ENCODE measurements around the gene TRIML2. TPM values are rescaled to one million over a fixed set of nuclear protein-coding genes. Genes with fewer than 3 reads are reported as not detected.

The TRIML2 gene
- total RNA-seq (2014; rRNA removed; shearing (Covaris generic)): 3.4 and 10.3 TPM in 2 replicates

- DNase-seq (ENCODE audit: low spot score): peak; percentile 64
Measured at GRCh38 chr4:188109157-188109755, at the start of gene TRIML2. TRIML2 (minus strand) TSS chr4:188109603; CDS start chr4:188105368, 4,235 bp downstream.

DNA sequence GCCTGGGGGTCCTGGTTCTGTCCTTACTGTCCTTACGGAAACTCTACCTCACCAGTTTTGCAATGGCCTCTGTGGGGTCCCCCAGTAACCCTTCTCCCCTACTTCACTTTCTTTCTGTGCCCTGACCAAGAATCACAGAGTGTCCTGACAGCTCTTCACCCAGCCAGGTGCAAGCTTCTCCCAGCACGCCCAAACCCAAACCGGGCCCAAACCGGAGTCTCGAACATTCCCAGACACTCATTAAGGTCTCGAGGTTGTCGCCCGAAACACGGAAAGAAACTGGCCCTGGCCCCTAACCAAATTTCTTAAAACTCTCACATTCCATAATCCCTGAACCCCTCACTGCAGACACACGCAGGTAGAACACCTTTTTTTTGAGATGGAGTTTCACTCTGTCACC is 48.9 kb upstream of the TRIML2 start:
- no peak for DNase-seq (ENCODE audit: low spot score)

DNA sequence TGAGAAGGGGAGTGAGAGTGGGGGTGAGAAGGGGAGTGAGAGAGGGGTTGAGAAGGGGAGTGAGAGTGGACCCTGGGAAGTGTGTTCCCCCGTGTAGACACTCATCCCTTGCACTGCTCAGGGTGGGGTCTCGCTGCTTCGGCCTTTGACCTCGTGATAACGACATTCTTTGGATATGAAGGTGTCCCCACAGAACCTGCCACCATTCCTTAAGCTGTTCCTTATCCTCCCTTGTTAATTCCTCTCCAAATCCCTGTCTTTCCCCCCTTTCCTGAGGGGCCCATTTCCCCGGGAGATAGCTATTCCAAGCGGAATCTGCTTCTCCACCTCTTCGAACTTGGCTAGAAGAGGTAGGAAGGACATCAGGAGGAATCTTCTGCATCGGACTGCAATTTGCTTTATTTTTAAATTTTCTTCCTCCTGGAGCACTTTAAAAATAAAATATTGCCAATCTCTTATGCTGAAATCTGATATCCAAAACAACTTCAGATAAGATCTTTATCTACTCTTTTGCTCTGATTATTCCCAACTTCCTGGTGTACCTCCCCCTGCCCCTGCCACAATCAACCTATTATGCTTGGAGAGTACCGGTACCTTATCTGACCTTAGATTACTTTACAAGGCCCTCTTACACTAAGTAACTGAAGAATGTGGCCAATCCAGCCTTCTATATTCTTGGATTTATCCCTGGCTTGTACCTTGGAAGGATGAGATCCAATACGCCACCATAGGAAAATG is 45.4 kb upstream of the TRIML2 start:
- no peak for DNase-seq (ENCODE audit: low spot score)

DNA sequence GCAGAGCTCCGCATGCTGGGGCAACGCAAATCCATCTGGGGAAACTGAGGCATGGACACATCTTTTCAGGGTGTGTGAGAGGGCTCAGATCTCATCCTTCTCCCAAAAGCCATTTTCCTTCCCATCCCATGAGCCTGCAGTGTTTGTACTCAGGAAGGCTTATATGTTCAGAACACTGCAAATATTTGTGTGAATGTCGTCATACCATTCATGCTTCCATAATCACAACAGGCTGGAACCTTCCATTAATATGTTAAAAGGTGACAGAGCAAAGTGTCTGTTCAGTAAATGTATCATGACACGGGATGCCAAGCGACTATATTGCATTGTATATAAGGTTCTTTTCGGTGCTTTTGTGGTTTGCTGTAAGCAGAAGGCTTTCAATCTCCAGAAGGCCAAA is 38.4 kb upstream of the TRIML2 start:
- DNase-seq (ENCODE audit: low spot score): no peak

DNA sequence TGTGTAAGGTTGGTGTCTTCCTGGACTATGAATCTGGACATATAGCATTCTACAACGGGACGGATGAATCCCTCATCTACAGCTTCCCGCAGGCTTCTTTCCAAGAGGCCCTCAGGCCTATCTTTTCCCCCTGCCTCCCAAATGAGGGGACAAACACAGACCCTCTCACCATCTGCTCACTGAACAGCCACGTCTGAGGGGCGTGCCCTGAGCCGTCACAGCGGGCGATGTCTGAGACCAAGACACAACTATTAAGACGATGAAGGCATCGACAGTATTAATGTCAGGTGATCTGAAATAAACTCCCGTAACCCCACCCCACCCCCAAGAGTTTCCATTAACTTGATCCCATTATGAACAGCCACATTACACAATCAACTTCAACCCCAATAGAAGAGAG is 37.8 kb upstream of the TRIML2 start:
- no peak for DNase-seq (ENCODE audit: low spot score)

DNA sequence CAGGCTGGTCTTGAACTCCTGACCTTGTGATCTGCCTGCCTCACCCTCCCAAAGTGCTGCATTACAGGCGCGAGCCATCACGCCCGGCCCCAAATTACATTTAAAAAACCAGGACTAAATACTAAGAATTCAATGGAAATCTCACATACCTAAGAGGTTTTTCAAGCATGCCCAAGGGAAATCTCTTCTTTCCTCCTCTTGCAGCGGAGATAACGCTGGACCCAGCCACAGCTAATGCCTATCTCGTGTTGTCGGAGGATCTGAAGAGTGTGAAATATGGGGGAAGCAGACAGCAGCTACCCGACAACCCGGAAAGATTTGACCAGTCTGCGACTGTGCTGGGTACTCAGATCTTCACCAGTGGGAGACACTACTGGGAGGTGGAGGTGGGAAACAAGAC is 37.2 kb upstream of the TRIML2 start:
- no peak for DNase-seq (ENCODE audit: low spot score)

DNA sequence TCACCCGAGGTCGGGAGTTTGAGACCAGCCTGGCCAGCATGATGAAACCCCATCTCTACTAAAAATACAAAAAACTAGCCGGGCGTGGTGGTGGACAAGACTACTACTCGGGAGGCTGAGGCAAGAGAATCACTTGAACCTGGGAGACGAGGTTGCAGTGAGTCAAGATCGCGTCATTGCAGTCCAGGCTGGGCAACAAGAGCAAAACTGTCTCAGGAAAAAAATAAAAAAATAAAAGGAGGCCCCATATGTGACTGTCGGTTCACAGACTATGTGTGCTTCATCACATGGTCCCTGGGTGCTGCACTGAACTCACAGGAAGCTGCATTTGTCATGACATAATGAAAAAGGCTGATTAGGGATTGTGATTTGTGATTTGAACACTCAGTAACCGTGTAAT is 36.2 kb upstream of the TRIML2 start:
- DNase-seq (ENCODE audit: low spot score): no peak

DNA sequence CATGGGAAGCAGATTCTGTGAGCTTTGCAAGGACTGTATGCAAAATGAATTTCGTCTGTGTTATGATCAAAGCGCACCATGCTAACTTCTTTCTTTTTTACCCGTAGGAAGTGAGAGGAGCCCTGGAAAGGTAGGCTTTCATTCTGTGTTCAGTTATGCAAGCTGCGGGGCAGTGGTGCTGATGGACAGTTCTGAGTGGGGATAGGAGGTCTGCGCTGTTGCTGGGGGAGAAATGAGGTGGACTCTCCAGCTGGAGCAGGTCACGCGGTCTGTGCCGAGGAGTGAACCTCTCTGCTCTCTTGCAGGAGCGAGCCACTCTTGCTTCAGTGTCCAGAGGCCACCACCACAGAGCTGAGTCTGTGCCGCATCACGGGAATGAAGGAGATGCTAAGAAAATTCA is 34.3 kb upstream of the TRIML2 start:
- DNase-seq (ENCODE audit: low spot score): no peak

- no peak for DNase-seq (ENCODE audit: low spot score)
Measured at GRCh38 chr4:188139671-188140070, 30.3 kb upstream of the TRIML2 start.

DNA sequence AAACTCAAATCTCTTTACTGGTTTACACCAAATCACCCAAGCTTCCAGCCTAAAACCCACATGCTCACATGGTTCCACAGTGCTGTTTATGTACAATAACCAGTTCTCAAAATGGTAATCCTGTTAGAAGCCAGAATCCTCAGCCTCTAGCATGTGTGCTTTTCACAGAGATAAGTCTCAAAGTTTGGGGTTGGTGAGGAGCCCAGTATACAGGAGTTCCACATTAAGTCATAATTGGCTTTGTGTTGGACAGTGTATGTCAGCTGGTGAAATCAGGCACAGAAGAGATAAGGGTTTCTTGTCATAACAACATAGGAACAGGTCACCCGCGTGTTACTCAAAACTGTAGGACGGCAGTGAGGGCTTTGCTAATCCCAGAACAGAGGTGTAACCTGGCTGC is 29.7 kb upstream of the TRIML2 start, which contains the start of gene TRIML1:
TRIML1 (plus strand) TSS at position 301 of the 400 bp plus-strand sequence. CDS start 118 bp downstream, outside the sequence.
- no peak for DNase-seq (ENCODE audit: low spot score)

- DNase-seq (ENCODE audit: low spot score): no peak
Measured at GRCh38 chr4:188138227-188138626, 28.8 kb upstream of the TRIML2 start.

DNA sequence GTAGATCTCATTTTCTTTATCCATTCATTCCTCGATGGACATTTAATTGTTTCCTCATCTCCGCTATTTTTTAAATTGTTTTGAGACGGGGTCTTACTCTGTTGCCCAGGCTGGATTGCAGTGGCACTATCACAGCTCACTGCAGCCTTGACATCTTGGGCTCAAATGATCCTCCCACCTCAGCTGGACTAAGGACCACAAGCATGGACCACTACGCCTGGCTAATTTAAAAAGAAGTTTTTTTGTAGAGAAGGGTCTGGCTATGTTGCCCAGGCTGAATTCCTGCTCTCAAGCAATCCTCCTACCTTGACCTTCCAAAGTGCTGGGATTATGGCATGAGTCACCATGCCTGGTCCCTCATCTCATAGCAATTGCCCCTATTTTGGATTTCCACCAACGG is 22.8 kb upstream of the TRIML2 start:
- DNase-seq (ENCODE audit: low spot score): no peak

DNA sequence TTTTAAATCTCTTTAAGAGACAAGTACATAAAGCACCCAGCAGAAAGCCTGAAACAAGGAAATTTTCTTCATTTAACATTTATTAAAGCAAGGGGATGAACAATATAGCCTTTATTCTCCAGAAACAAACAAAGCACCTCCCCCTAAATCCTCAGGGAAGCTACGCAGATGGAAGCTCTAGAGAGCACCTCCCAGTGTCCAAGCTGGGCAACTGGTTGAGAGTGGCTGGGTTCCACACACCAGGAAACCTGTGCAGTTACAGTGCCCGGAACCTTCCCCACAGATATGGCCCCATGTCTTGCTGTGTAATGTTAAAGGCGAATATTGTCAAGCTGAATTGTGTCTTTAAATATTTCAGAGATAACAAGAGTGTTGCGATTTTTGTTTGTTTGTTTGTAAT is 21.0 kb upstream of the TRIML2 start:
- DNase-seq (ENCODE audit: low spot score): no peak

DNA sequence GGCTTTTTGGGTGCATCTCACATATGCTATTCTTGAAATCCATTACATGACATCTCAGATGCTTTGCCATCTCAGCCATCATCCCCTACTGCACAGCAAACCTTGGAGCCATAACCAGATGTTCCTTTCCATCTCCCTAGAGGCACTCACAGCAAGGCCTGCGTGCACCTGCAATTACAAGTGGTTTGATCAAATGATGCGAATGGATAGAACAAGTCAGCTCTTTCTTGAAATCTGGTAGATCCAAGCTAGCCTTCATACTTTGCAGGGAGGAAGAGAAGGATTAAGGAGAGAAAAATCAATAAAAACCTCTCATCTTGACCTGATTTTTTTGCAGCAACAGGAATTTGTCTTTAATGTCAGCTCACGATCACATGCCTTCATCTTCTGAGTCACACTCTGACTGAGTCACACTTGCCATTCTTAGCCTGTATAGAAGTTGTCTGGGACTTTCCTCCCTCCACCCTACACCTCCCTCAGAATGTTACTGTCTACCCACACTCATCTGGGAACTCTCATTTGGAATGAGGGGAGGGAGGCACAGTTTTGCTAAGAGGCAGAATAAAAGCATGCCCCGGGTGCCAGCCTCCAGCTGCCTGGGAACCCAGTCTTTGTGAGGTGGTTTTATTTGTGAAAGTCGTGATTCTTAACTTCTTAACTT is 17.9 kb upstream of the TRIML2 start:
- peak; percentile 80 for DNase-seq (ENCODE audit: low spot score)

DNA sequence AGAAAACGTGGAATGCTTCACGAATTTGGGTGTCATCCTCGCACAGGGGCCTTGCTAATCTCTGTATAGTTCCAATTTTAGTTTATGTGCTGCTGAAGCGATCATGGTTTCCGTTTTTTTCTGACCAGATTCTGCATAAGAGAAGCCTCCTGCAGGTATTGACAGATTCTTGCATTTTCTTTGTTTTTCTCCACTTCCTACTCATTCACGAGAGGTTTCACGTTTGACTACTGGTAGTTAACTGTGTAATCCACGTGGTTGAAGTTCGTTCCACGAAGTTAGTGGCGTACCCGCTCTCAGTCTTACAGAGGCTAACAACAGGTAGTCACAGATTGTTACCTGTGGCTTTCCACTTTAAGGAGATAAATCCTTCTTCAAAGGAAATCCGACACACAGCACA is 12.1 kb upstream of the TRIML2 start:
- DNase-seq (ENCODE audit: low spot score): no peak

GRCh38 chr4:188117631-188118324 is 8.4 kb upstream of the TRIML2 start:
- no peak for DNase-seq (ENCODE audit: low spot score)

GRCh38 chr4:188113156-188113555 is 3.8 kb upstream of the TRIML2 start:
- no peak for DNase-seq (ENCODE audit: low spot score)

- no peak for DNase-seq (ENCODE audit: low spot score)
Measured at GRCh38 chr4:188111955-188112354, 2.6 kb upstream of the TRIML2 start.

DNA sequence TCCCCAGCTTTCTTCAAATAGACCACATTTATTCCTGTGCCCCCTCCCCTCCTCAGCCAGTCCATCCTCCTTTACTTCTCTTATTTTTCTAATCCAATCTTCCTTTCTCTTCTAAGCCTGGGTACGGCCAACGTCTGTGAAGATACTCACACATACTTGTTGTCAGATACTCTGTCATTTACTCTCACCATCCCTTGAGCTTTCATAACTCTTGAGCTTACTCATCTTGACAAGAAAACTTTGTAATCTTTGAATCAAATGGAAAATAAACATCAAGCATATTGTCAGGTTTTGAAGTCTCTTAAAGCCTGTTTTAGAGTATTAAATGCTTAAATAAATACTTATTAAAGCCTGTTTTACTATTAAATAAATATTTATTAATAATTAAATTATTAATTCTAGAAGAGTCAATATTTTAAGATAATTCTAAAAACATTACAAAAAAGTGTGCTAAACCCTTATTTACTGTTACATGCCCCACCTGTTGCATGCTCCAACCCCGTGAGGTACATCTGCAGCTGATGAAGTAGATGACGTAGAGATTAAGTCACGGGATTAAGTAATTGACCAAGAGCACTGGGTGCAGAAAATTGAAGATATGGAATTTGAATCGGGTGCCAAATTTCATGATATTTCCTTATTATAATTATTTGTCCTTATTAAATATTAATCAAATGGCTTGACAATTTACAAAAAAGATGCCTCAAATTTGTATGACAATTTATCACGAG is 1.5 kb upstream of the TRIML2 start:
- DNase-seq (ENCODE audit: low spot score): no peak

DNA sequence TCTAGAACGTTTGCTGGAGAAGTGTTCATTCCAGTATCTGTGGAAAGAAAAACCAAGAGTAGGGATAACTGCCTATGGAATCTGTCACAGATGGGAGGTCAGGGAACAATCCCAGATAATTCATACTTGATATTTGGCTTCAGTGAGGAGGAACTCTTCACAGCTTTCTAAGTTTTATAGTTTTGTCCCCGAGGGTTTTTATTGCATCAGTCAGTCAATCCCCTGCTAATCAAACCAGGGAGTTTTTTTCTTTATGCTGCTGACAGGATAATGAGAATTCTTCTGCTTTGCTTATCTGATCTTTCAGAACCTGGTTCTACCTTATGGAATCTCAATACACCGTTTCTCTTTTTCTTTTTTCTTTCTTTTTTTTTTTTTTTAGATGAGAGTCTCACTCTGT is 633 bp upstream of the TRIML2 start:
- DNase-seq (ENCODE audit: low spot score): no peak

GRCh38 chr4:188107931-188108843 is 1.2 kb downstream of the TRIML2 start:
- DNase-seq (ENCODE audit: low spot score): no peak

Measured in H4 (cell line).